NB4 (cell line): ENCODE measurements around the gene DAPK1.
"Not testable (repeated sequence)": the region's sequence is repeated elsewhere in the genome, so short reads cannot be mapped to it uniquely, and the experiment has no call there.

Experiments used
- CTCF ChIP-seq: IDR thresholded peaks from one replicate; pipeline ENCODE4 v1.5.1; 2012; ENCODE audit warnings: low read depth, low read length
- MAX ChIP-seq: IDR thresholded peaks from 2 replicates; pipeline ENCODE4 v1.6.1; 2011; ENCODE audit warnings: low read depth, low read length
- MYC ChIP-seq: IDR thresholded peaks from 2 replicates; pipeline ENCODE4 v1.6.1; 2011; ENCODE audit warnings: low read depth, low read length
- POLR2A ChIP-seq: IDR thresholded peaks from 2 replicates; pipeline ENCODE4 v1.6.1; 2011; ENCODE audit warnings: mild to moderate bottlenecking; ENCODE audit not compliant: insufficient read length; ENCODE audit errors: extremely low read depth

GRCh38 chr9:87744247-87744646 lies 246.6 kb downstream of the DAPK1 start:
- not testable (repeated sequence) for TF ChIP-seq CTCF, POLR2A, MAX, MYC
